NCI-H2196 (cell line): ENCODE results near the gene ITPR2.
"Not testable (repeated sequence)": the region's sequence is repeated elsewhere in the genome, so short reads cannot be mapped to it uniquely, and the experiment has no call there.

Experiments
- DNase-seq: peaks from one replicate; lab custom pipeline; 2025; ENCODE audit not compliant: unreplicated experiment; lab: John Stamatoyannopoulos, UW

ITPR2 gene

DNA sequence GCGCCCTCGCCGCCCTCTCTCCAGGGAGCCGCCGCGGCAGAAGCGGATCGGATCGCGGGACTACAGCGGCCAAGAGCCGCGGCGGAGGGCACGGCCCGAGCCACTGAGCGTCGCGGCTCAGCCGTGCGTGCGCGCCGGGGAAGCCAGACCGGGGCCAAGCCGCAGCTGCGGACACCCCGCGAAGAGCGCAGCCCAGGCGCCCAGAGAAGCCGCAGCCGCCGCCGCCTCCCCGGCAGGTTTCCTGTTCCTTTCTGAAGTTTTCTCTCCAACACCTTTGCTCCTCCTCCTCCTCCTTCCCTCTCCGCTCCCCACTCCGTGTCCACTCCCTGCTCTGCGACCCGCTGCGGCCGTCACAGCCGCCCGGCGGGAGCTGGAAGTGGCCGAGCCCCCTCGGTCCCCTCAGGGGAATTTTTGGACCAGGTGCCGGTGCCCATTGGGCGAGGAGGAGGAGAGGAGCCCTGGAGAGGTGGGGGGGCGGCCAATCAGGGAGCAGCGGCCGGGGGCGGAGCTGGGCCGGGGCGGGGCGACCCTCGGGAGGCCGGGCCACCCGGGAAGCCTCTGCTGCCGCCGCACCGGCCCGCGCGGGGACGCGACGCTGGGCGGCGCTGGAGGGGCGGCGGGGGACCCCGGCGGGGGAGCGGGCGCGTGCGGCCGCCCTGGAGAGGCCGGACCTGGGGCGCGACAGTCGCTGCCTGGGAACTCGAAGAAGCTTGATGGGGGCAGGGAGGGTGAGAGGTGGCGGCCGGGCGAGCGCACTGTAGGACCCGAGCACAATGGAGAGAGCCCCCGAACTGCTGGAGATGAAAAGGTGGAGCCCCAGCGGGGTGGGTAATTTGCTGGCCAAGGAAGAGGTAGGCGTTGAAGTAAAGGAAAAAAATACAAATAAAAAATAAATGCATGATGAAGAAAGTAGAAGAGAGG lies at the start of gene ITPR2:
ITPR2 (minus strand) TSS at position 373 of the 921 bp plus-strand sequence. CDS start 413 bp downstream, outside the sequence.
- peak; percentile 100 for DNase-seq

DNA sequence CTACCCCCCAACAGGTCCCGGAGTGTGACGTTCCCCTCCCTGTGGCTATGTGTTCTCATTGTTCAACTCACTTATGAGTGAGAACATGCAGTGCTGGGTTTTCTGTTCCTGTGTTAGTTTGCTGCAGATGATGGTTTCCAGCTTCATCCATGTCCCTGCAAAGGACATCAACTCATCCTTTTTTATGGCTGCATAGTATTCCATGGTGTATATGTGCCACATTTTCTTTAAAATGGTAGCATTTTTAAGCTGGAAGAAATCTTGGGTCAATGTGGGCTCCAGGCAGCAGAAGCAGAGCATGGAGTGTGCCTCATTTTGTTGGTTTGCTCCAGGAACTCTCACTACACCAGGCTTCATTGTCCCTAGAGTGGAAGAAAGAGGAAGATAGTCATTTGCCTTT lies 47.6 kb upstream of the ITPR2 start:
- no peak for DNase-seq

DNA sequence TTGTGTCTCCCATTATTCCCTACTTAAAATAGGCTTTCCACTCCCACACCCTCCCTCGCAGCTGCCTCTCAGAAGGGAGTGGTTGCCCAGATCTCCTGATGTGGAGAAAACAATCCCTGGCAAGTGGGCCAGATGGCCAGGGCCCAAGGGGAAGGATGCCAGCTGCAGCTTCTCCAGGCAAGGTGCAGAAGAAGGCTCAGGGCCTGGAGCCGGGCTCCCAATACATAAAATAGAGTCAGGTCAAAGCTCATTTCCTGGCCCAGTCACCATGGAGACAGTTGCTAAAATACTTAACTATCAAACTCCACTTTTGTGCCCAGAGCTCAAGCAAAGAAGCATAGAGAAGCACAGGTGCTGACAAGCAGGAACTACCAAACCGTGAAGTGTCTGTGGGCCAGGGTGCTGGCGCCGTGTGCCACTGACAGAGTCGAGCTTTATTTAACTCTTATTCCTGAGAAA lies 45.7 kb upstream of the ITPR2 start:
- DNase-seq: peak; percentile 100

- DNase-seq: no peak
These were observed 41.7 kb upstream of the ITPR2 start for GRCh38 chr12:26874501-26875296.

GRCh38 chr12:26872625-26873024 lies 39.6 kb upstream of the ITPR2 start:
- DNase-seq: no peak

- no peak for DNase-seq
These were observed 39.0 kb upstream of the ITPR2 start for GRCh38 chr12:26871985-26872384.

GRCh38 chr12:26870491-26871419 lies 37.8 kb upstream of the ITPR2 start:
- DNase-seq: peak; percentile 93

- DNase-seq: no peak
These were observed 37.0 kb upstream of the ITPR2 start for GRCh38 chr12:26869908-26870459.

DNA sequence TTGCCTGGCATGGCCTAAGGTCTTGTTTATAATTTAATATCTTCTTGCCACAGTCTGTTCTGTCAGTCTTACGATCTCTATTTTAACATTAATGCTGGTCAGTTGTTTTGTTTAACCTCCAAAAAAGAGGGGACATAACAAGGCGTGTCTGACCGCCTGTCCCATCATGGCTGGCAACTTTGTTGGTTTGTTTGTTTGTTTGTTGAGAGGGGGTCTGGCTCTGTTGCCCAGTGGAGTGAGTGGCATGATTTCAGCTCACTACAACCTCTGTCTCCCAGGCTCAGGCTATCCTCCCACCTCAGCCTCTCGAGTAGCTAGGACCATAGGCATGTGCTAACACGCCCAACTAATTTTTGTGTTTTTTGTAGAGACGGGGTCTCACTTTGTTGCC lies 36.1 kb upstream of the ITPR2 start:
- no peak for DNase-seq

DNA sequence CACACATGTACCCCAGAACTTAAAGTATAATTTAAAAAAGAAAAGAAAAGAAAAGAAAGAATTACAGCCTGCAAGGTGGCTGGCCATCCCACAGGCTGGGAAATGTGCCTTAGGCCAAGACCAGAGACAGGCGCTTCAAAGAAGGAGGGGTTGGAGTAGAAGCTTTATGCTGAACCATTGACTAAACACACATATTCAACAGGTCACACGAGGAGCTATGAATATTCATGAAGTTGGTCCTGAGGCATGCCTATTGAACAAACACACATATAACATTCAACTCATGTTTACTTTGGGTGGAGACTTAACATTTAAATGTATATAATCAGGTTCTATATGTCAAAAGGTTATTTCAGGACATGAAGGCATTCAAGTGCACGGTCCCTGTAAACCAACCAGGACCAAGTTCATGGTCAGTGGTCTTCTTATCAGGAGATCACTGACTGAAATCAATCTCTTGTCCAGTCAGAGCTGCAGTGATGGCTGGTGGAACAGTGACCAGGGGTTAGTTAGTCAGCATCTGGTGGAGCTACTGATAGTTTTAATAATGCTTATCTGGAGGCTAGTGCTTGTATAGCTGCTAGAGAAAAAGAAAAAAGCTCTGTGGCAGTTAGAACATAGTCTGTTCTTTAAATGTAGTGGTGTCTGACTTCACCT lies 35.6 kb upstream of the ITPR2 start:
- DNase-seq: no peak

GRCh38 chr12:26867080-26867479 lies 34.1 kb upstream of the ITPR2 start:
- DNase-seq: no peak

GRCh38 chr12:26863515-26863914 lies 30.5 kb upstream of the ITPR2 start:
- DNase-seq: peak; percentile 37

GRCh38 chr12:26862787-26863186 lies 29.8 kb upstream of the ITPR2 start:
- not testable (repeated sequence) for DNase-seq

GRCh38 chr12:26861690-26862089 lies 28.7 kb upstream of the ITPR2 start:
- no peak for DNase-seq

- no peak for DNase-seq
These were observed 24.6 kb upstream of the ITPR2 start for GRCh38 chr12:26857465-26858176.

GRCh38 chr12:26855337-26855736 lies 22.3 kb upstream of the ITPR2 start:
- no peak for DNase-seq

- no peak for DNase-seq
These were observed 21.0 kb upstream of the ITPR2 start for GRCh38 chr12:26854031-26854390.

DNA sequence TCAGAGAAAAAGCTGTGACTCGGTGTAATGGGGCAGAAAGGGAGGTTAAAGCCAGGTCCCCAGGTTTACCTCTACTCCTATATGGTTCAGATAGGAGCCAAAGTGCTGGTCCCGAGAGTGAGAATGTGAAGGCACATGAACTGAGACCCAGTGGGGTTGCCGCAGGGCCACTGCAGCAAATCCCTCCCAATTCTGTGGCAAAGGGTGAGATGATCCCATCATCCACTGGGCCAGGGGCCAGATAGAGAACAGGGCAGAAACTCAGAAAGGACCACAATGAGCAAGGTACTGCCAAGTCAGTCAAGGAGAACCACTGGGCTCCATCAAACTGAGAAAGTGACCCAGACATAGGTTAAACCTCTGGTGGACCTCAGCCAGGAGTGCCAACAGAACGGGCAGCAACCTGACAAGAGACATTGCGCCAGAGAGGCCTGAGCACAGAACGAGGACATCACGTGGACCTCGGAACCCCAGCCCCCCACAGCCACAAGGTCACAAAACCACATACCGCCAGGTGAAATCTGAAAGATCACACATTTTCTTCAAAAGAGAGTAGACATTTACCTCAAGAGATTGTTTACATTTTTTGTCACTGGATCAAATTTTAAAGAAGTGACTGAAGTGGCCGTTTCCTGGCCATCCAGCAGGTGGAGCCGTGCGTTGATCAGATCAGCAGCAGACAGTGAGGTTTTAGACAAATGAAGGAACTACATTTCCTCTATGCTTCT lies 20.5 kb upstream of the ITPR2 start:
- peak; percentile 89 for DNase-seq
